SK-MEL-5 (cell line): ENCODE data around the gene C2. TPM values are rescaled to one million over a fixed set of nuclear protein-coding genes. Genes with fewer than 3 reads are reported as not detected.
A peak's percentile ranks its signal among the peaks of the same experiment; 100 is the strongest.
"Not testable (repeated sequence)": the region's sequence is repeated elsewhere in the genome, so short reads cannot be mapped to it uniquely, and the experiment has no call there.

ENCODE experiments used
- DNase-seq: peaks from one replicate; pipeline ENCODE4 v3.0.0-alpha.2; 2016; ENCODE audit warnings: low read depth, low spot score
- in situ Hi-C: cut with HindIII; loops from 2 replicates; pipeline ENCODE4 v1.10.0; 2016; ENCODE audit warnings: low sequenced_read_pairs, high pct_unique_total_duplicates, low pct_unique_long_range_greater_than_20kb
- total RNA-seq: library from RNA; depleted of rRNA; stranded (reverse); fragments of >200 nt; shearing (Covaris generic); gene quantifications from 2 replicates; pipeline ENCODE4 v1.2.3, GENCODE V29; 2014

C2 gene
- total RNA-seq, 1 experiment from 2014 or later, result 9.4 TPM

GRCh38 chr6:31966997-31967925 lies 39.7 kb downstream of the C2 start:
- no peak for DNase-seq
- in situ Hi-C loops, result no loop called here

- DNase-seq, result no peak
- in situ Hi-C loops, result no loop called here
Measured at GRCh38 chr6:31967926-31968320, 40.4 kb downstream of the C2 start.

DNA sequence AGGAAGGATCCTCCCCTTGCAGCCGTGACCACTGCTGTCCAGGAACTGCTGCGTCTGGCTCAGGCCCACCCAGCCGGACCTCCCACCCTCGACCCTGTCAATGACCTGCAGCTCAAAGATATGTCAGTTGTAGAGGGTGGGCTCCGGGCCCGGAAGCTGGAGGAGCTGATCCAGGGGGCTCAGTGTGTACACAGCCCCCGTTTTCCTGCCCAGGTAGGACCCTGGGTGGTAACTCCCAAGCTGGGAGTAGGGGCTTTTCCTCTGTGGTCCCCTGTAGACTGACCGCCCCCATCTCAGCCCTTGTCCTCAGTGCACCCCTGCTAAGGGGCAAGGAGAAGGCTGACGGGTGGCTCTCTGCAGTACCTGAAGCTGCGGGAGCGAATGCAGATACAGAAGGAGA lies 40.8 kb downstream of the C2 start:
- in situ Hi-C loops, result no loop called here
- DNase-seq, result no peak

GRCh38 chr6:31968791-31969711 lies 41.5 kb downstream of the C2 start:
- in situ Hi-C loops, result no loop called here
- no peak for DNase-seq

- in situ Hi-C loops, result no loop called here
- no peak for DNase-seq
Measured at GRCh38 chr6:31969712-31970603, 42.4 kb downstream of the C2 start.

DNA sequence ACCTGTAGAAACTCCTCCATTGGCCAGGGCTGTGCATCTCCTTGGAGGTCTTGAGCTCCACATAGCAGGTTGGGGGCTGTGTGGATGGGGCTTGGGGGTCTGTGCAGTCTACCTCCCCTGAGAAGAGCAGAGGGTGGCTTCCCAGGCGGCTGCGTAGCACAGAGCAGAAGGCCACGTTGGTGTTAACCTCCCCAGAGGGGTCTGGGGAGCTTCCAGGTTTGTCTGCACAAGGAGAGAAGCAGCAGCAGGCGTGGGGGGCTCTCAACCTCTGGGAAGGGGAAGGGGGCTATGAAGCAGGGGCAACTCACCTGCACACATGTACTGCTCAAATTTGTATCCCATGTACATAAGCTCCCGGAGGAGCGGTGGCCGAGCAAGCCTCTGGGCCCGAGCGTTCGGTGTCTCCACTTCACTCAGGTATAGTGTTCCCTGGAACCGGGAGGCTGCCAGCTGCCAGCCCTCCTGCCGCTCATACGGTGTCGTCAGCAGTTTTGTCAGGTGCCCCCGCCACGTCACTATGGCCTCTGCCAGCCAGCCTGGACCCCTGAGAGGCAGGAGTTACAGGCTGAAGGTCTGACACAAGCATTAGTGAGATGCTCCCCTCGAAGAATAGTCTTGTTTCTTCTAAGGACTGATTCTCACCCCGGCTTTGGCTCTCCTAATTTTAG lies 43.2 kb downstream of the C2 start:
- DNase-seq, result no peak
- in situ Hi-C loops, result no loop called here

DNA sequence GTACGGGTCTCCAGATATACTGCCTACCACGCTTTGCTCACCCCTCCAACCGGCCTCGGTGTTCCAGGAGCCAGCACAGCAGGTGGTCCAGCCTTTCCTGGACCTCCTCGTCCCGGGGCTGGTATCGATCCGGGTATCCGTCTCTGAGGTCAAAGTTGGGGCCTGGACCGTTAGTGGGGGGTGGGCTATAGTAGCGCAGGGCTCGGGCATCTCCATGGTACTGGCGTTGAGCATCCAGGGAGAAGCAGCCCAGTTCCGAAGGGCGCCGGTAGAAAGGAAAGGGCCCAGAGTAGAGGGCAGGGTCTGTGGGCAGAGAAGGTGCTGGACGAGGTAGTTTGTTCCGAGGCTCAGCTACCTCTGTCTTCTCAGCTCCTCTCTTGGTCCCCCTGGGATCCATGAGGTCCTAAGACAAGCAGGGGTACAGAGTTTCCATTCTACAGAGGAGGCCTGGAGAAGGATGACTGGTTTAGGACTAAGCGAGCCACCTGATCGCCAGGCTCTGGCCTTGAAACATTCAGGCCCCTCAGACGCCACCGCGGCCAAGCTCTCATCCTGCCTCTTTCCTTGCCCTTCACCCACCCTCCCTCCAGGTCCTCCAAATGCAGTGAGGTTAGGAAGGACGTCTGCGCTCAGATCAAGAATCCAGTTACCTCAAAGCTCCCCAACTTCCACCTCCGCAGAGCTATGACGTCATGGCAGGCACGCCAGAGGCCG lies 43.9 kb downstream of the C2 start:
- DNase-seq, result no peak
- in situ Hi-C loops, result no loop called here

GRCh38 chr6:31971993-31972708 lies 44.6 kb downstream of the C2 start, which contains the start of gene DXO:
DXO (minus strand) TSS chr6:31972138; CDS start chr6:31971675, 463 bp downstream.
- DNase-seq, result peak; percentile 97
- in situ Hi-C loops, result no loop called here

- no peak for DNase-seq
- in situ Hi-C loops, result no loop called here
Measured at GRCh38 chr6:31972709-31973350, 45.3 kb downstream of the C2 start.

DNA sequence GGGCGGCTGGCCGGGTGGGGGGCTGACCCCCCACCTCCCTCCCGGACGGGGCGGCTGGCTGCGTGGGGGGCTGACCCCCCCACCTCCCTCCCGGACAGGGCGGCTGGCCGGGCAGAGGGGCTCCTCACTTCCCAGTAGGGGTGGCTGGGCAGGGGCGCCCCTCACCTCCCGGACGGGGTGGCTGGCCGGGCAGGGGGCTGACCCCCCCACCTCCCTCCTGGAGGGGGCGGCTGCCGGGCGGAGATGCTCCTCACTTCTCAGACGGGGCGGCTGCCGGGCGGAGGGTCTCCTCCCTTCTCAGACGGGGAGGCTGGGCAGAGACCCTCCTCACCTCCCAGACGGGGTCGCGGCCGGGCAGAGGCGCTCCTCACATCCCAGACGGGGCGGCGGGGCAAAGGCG lies 48.5 kb downstream of the C2 start:
- DNase-seq, in situ Hi-C loops: not testable (repeated sequence)

DNA sequence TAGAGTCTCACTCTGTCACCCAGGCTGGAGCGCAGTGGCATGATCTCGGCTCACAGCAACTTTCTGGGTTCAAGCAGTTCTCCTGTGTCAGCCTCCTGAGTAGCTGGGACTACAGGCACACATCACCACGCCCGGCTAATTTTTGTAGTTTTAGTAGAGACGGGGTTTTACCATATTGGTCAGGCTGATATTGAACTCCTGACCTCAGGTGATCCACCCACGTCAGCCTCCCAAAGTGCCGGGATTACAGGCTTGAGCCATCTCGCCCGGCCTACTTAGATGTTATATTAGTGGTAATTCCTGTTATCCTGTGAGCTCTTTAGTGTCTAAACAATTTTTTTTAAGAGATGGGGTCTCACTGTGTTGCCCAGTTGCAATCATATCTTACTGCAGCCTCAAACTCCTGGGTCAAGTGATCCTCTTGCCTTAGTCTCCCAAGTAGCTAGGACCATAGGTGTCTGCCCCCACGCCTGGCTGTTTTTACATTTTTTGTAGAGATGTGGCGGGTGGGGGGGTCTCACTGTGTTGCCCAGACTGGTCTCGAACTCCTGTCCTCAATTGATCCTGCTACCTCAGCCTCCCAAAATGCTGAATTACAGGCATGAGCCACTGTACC lies 50.4 kb downstream of the C2 start:
- in situ Hi-C loops, result no loop called here

GRCh38 chr6:31978831-31979230 lies 51.3 kb downstream of the C2 start:
- in situ Hi-C loops, result no loop called here
- no peak for DNase-seq

More for the DNA sequence above, 50.4 kb downstream of the C2 start:
- DNase-seq, result no peak

GRCh38 chr6:31979238-31979898 lies 51.9 kb downstream of the C2 start:
- in situ Hi-C loops, result no loop called here
- DNase-seq, result no peak

GRCh38 chr6:31980195-31980876 lies 52.8 kb downstream of the C2 start:
- DNase-seq, in situ Hi-C loops: not testable (repeated sequence)
